AG04449 (cell line): Measurements from ENCODE around the gene IZUMO4.

Experiments used
- CTCF ChIA-PET: fragments of 350-600 bp; formaldehyde crosslinking; extraction: SDS; loops from one replicate; lab custom pipeline; 2021; ENCODE audit warnings: antibody characterized with exemption; lab: Yijun Ruan, JAX
- POLR2A ChIA-PET: fragments of 400-600, 350-600 bp; formaldehyde crosslinking; extraction: SDS; loops from one replicate; lab custom pipeline; 2020; ENCODE audit warnings: antibody characterized with exemption, inconsistent platforms; lab: Yijun Ruan, JAX
- DNase-seq: peaks from one replicate; pipeline ENCODE4 v3.0.0-alpha.2; 2010; ENCODE audit warnings: low read depth, low spot score
- H3K4me3 ChIP-seq: 2 replicates; pipeline ENCODE4 v1.5.1; 2011; ENCODE audit warnings: low read depth, mild to moderate bottlenecking, control low read depth, low read length
- CTCF ChIP-seq: IDR thresholded peaks from one replicate; pipeline ENCODE4 v1.5.1; 2011; ENCODE audit warnings: mild to moderate bottlenecking, moderate library complexity, low read length, control low read depth, inconsistent platforms; ENCODE audit not compliant: insufficient read depth; ENCODE audit errors: missing control alignments

IZUMO4 gene

DNA sequence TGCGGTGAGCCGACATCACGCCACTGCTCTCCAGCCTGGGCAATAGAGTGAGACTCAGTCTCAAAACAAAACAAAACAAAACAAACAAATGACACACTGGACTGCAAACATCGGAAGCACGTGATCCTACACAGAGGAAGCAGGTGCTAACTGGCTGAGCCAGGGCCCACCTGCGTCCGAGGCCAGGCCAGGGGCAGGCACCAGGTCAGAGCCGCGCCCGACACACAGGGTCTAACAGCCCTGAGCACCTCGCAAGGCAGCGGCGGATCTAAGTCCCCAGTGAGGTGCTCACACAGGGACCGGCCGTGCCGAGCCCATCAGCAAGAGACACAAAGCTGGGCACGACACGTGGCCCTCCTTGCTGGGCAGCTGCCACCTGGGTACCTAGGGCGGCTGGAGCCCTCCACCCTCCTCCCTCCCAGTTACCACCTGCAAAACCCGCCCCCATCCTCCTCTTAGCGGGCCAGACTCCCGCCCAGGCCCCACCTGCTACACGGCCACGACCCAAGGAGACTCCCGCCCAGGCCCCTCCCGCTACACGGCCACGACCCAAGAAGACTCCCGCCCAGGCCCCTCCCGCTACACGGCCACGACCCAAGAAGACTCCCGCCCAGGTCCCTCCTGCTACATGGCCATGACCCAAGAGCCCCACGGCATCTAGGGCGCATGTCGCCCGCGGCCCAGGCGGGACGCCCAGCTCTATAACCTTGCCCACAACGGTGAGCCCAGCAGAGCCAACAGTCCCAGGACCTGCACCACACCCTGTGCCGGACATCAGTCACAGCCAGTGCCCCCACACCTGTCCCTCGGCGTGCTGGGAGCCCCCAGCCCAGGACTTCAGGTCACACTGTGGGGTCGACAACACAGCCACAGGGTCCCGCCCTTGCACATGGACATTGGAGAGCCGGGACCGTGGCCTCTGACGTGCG, 39.0 kb downstream of the IZUMO4 start:
- TF ChIP-seq CTCF: no peak
- DNase-seq: no peak
- POLR2A ChIA-PET: no interaction called here
- no peak overlapping the region for H3K4me3 ChIP-seq
- CTCF ChIA-PET: no interaction called here

- ChIA-PET CTCF (no interaction called here), POLR2A (no interaction called here)
- no peak overlapping the region for H3K4me3 ChIP-seq
- no peak for DNase-seq
- no peak for TF ChIP-seq CTCF
Measured at GRCh38 chr19:2136796-2137195, 40.1 kb downstream of the IZUMO4 start.

DNA sequence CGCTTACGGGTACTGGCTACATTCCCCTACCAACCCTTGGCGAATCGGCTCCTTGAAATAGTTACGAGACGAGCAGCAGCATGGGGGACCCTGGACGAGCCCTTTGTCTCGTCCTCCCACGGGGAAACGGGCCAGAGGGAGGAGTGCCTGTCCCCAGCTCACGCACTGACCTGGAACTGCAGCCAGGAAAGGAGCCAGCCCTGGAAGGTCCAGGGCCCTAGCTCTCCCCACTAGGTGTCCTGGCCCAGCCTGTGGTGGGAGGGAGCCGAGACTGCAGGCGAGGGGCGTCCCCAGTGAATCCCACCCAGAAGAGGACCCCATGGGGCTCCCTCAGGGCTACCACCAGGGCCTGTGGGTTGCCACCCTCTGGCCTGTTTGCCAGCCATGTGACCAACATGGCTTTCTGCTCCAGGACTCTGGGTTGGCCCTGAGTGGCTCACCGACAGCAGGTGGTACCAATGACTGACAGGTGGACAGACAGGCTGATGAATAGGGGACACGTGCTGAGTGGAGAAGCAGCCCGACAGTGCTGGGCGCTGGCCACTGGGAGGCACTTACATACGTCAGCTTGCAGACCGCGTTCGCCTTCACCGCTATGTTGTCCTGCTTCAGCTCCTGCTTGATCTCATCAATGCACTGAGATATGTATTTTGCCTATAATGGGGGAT, 41.5 kb downstream of the IZUMO4 start:
- ChIA-PET POLR2A (no interaction called here), CTCF (interaction anchor here (0.8 to 1.3 kb wide), 3 partner anchors 17 to 178 kb away, joined by 3 to 5 read pairs (median 3); no protein-coding TSS in a partner anchor)
- DNase-seq: no peak
- no peak for TF ChIP-seq CTCF
- H3K4me3 ChIP-seq: no peak overlapping the region

GRCh38 chr19:2139385-2140137, 42.8 kb downstream of the IZUMO4 start:
- no peak for DNase-seq
- CTCF ChIA-PET: no interaction called here
- POLR2A ChIA-PET: no interaction called here
- no peak for TF ChIP-seq CTCF
- no peak overlapping the region for H3K4me3 ChIP-seq

GRCh38 chr19:2140138-2140569, 43.4 kb downstream of the IZUMO4 start:
- no peak overlapping the region for H3K4me3 ChIP-seq
- POLR2A ChIA-PET: no interaction called here
- DNase-seq: no peak
- CTCF ChIA-PET: interaction anchor here (1.5 kb wide), 1 partner anchor 176 kb away, joined by 3 read pairs; no protein-coding TSS in a partner anchor
- TF ChIP-seq CTCF: no peak
